Measurements from ENCODE around the gene SUGP1. TPM values are rescaled to one million over a fixed set of nuclear protein-coding genes. Genes with fewer than 3 reads are reported as not detected.

The SUGP1 gene
- total and polyA plus RNA-seq, 7 donors: 20.6 to 35.8 (median 26.3) TPM

- Histone ChIP-seq H3K27me3 (ENCODE audit: insufficient read depth in 3 of 3, low read length in 2 of 3) (no peaks in the 10 kb centered on the region), H3K9me3 (no peaks in the 10 kb centered on the region), H3K4me3 (peak overlapping the region; percentile 93), H3K36me3 (ENCODE audit: insufficient read depth in 1 of 2, low read depth in 1 of 2) (peaks cover 0 to 30% of the 10 kb centered on the region in 2 donors), H3K4me1 (peaks cover 50% of the 10 kb centered on the region), H3K27ac (peak overlapping the region; percentile 95)
- no peak for ATAC-seq
- intact Hi-C loops (cut with DNase I): loop anchor here (2.0 to 5.0 kb wide), 2 partner anchors 128 to 129 kb away; partner anchors contain the start of genes BORCS8 (in 2 of the 2) and RFXANK (in 2 of the 2)
- TF ChIP-seq, protein P1, sequence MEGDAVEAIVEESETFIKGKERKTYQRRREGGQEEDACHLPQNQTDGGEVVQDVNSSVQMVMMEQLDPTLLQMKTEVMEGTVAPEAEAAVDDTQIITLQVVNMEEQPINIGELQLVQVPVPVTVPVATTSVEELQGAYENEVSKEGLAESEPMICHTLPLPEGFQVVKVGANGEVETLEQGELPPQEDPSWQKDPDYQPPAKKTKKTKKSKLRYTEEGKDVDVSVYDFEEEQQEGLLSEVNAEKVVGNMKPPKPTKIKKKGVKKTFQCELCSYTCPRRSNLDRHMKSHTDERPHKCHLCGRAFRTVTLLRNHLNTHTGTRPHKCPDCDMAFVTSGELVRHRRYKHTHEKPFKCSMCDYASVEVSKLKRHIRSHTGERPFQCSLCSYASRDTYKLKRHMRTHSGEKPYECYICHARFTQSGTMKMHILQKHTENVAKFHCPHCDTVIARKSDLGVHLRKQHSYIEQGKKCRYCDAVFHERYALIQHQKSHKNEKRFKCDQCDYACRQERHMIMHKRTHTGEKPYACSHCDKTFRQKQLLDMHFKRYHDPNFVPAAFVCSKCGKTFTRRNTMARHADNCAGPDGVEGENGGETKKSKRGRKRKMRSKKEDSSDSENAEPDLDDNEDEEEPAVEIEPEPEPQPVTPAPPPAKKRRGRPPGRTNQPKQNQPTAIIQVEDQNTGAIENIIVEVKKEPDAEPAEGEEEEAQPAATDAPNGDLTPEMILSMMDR (IDR thresholded peaks at IDR 0.05): no peak
- DNase-seq: no peak
- 1 to 2% (median 1%) methylated on average over 33 to 34 of the region's 34 CpGs for WGBS, 3 donors
Observed at GRCh38 chr19:19321141-19321577, 850 bp upstream of the SUGP1 start.

DNA sequence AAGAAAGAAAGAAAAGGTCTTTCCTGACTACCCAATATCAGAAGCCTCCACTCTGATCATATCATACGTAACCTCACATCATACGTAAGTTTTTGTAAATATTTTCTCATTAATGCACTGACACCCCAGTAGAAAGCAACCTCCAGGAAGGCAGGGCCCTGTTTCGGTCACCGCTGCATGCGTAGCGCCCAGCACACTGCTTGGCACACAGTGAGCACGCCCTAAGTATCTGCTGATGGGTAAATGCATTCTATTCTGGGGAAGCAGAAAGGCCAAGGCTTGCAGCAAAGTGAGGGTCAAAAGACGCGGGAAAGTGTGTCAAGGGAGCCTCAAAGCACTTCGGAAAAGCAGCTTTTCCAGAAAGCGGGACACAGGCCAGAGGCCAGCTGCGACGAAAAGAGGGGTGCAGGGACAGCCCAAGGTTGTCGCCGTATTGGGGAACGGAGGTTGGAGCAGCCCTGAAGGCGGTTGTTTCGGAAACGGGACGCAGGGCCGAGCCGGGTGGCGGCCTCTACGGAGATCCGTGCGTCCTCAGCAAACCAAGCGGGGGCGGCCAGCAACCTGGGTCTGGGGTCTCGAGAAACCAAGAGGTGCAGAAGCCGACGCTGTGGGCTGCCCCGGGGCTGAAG lies 463 bp downstream of the SUGP1 start:
- TF ChIP-seq, protein P1 (IDR thresholded peaks at IDR 0.05): no peak
- Histone ChIP-seq H3K4me1 (peaks cover 41% of the 10 kb centered on the region), H3K36me3 (ENCODE audit: insufficient read depth in 1 of 2, low read depth in 1 of 2) (peaks cover 0 to 31% of the 10 kb centered on the region in 2 donors), H3K9me3 (no peaks in the 10 kb centered on the region), H3K27ac (peak overlapping the region; percentile 95), H3K27me3 (ENCODE audit: insufficient read depth in 3 of 3, low read length in 2 of 3) (no peaks in the 10 kb centered on the region), H3K4me3 (peak overlapping the region; percentile 93)
- ATAC-seq (no peak), DNase-seq (peak in 1 of 2 donors; percentile 63)
- intact Hi-C loops (cut with DNase I): loop anchor here (2.0 to 5.0 kb wide), 2 partner anchors 127 to 128 kb away; partner anchors contain the start of genes BORCS8 (in 2 of the 2) and RFXANK (in 2 of the 2)
- WGBS, 3 donors: 5 to 6% (median 6%) methylated on average over 32 of the region's 32 CpGs

- no peak for DNase-seq
- no peaks in the 10 kb centered on the region for H3K27me3 ChIP-seq (ENCODE audit: insufficient read depth in 3 of 3, low read length in 2 of 3)
- H3K36me3 ChIP-seq (ENCODE audit: insufficient read depth in 1 of 2, low read depth in 1 of 2): peaks cover 0 to 50% of the 10 kb centered on the region in 2 donors
- TF ChIP-seq, protein P1 (IDR thresholded peaks at IDR 0.05): no peak
- intact Hi-C loops (cut with DNase I): no loop called here
- peaks cover 13% of the 10 kb centered on the region for H3K4me1 ChIP-seq
- H3K4me3 ChIP-seq: no peak overlapping the region
- 91 to 100% (median 91%) methylated on average over 1 of the region's 1 CpG for WGBS, 3 donors
- H3K9me3 ChIP-seq: no peaks in the 10 kb centered on the region
- no peak for ATAC-seq
- H3K27ac ChIP-seq: no peak overlapping the region
Observed at GRCh38 chr19:19316082-19316481, 4.2 kb downstream of the SUGP1 start.

DNA sequence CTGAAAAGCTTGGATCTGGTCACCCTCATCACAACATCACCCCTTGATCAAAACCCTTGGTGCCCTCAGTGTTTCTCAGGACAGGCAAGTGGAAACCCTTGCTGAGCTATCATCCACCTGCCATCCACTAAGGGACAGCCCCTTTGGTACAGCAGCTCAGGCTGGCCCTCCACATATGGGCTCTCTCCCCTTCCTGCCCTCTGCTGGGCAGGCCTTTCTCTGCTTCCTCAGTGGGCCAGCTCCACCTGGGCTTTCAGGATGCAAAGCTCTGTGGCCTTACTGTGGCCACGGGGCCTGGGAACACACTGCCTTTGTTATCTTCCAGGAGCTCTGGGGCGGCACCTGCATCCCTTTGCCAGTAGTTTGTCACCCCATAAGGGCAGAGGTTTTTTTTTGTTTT lies 4.9 kb downstream of the SUGP1 start:
- 85 to 95% (median 85%) methylated on average over 2 of the region's 2 CpGs for WGBS, 3 donors
- ATAC-seq: no peak

More for the DNA sequence above, 4.9 kb downstream of the SUGP1 start:
- Histone ChIP-seq H3K4me3 (no peak overlapping the region), H3K27me3 (ENCODE audit: insufficient read depth in 3 of 3, low read length in 2 of 3) (no peaks in the 10 kb centered on the region), H3K27ac (no peak overlapping the region), H3K9me3 (no peaks in the 10 kb centered on the region), H3K4me1 (peaks cover 13% of the 10 kb centered on the region), H3K36me3 (ENCODE audit: insufficient read depth in 1 of 2, low read depth in 1 of 2) (peaks cover 0 to 57% of the 10 kb centered on the region in 2 donors)
- DNase-seq: no peak
- TF ChIP-seq, protein P1 (IDR thresholded peaks at IDR 0.05): no peak
- intact Hi-C loops (cut with DNase I): no loop called here
